Measurements from ENCODE around the gene CUL4B. TPM values are rescaled to one million over a fixed set of nuclear protein-coding genes. Genes with fewer than 3 reads are reported as not detected.

Gene CUL4B
- total RNA-seq, 2 experiments from 2014 or later, result 53.2 to 60.1 TPM

Other genes starting within 250 kb of the CUL4B start
- gene TMEM255A, start 249.5 kb downstream of the CUL4B start, total RNA-seq, result not detected
- not detected for gene ATP1B4, start 198.9 kb downstream of the CUL4B start, total RNA-seq
- gene LAMP2, start 91.7 kb downstream of the CUL4B start, total RNA-seq, result 10 to 100 TPM; 37.9 to 38.0 TPM
- 10 to 100 TPM; 58.6 to 63.4 TPM for gene MCTS1, start 43.1 kb upstream of the CUL4B start, total RNA-seq
- gene C1GALT1C1, start 69.1 kb upstream of the CUL4B start, total RNA-seq, result 10 to 100 TPM; 11.7 TPM